K562 (cell line): Measurements from ENCODE around the gene NAGLU. TPM values are rescaled to one million over a fixed set of nuclear protein-coding genes. Genes with fewer than 3 reads are reported as not detected.
A peak's percentile ranks its signal among the peaks of the same experiment; 100 is the strongest.

Source experiments
- ARID3B ChIP-seq: fragments of 250-450 bp; sonication (Bioruptor Pico); IDR thresholded peaks from 2 replicates; pipeline ENCODE4 v1.4.0; 2020; ENCODE audit warnings: borderline replicate concordance
- CXXC5 ChIP-seq: fragments of 250-450 bp; sonication (Bioruptor Pico); IDR thresholded peaks from 2 replicates; pipeline ENCODE4 v1.8.0; 2022; ENCODE audit warnings: inconsistent platforms, mild to moderate bottlenecking, moderate library complexity
- ETV5 ChIP-seq: sonication (generic); formaldehyde crosslinking; IDR thresholded peaks from 2 replicates; pipeline ENCODE4 v1.4.0; 2020; ENCODE audit warnings: low read depth, mild to moderate bottlenecking, missing genetic modification reagents
- HCFC1 ChIP-seq: IDR thresholded peaks from 2 replicates; pipeline ENCODE4 v1.6.1; 2012; ENCODE audit warnings: low read depth, low read length, improper control_type of control experiment
- HES1 ChIP-seq: fragments of 450-650 bp; IDR thresholded peaks from 2 replicates; pipeline ENCODE4 v1.6.1; 2016; ENCODE audit warnings: low read depth, mild to moderate bottlenecking, moderate library complexity
- HMGXB4 ChIP-seq: sonication (generic); formaldehyde crosslinking; IDR thresholded peaks from 2 replicates; pipeline ENCODE4 v1.8.1; 2023; ENCODE audit warnings: mild to moderate bottlenecking, missing genetic modification reagents
- HNRNPH1 ChIP-seq: fragments of 200-400 bp; formaldehyde crosslinking; optimal IDR thresholded peaks from 2 replicates; pipeline ENCODE3; 2017; ENCODE audit warnings: low read depth, mild to moderate bottlenecking, low read length, moderate library complexity
- KDM5B ChIP-seq: fragments of 200-600 bp; sonication (generic); IDR thresholded peaks from 2 replicates; pipeline ENCODE4 v1.6.1; 2012; ENCODE audit warnings: low read depth, mild to moderate bottlenecking, moderate library complexity, low read length, control low read depth, inconsistent platforms; ENCODE audit not compliant: insufficient replicate concordance
- POLR2A ChIP-seq: fragments of 450-650 bp; conservative IDR thresholded peaks from 2 replicates; pipeline ENCODE4 v1.6.1; 2016
- POLR2AphosphoS5 ChIP-seq: IDR thresholded peaks from 2 replicates; pipeline ENCODE4 v1.6.1; 2011; ENCODE audit warnings: mild to moderate bottlenecking, low read depth, low read length, moderate library complexity; ENCODE audit not compliant: control insufficient read depth, insufficient read depth
- PRDM10 ChIP-seq: fragments of 450-650 bp; IDR thresholded peaks from 2 replicates; pipeline ENCODE4 v1.6.1; 2018; ENCODE audit not compliant: partially characterized antibody
- RBFOX2 ChIP-seq: fragments of 200-400 bp; formaldehyde crosslinking; IDR thresholded peaks from 2 replicates; pipeline ENCODE4 v1.6.1; 2017; ENCODE audit warnings: low read depth, mild to moderate bottlenecking, low read length, moderate library complexity
- RBM14 ChIP-seq: fragments of 200-400 bp; formaldehyde crosslinking; IDR thresholded peaks from 2 replicates; pipeline ENCODE4 v1.6.1; 2018; ENCODE audit warnings: low read depth, mild to moderate bottlenecking, low read length, moderate library complexity, borderline replicate concordance; ENCODE audit not compliant: insufficient read depth
- RNF2 ChIP-seq: sonication (generic); IDR thresholded peaks from 2 replicates; pipeline ENCODE4 v1.6.1; 2016
- SMARCA5 ChIP-seq: fragments of 450-650 bp; IDR thresholded peaks from 2 replicates; pipeline ENCODE4 v1.6.1; 2016
- ZBTB33 ChIP-seq: sonication (generic); formaldehyde crosslinking; IDR thresholded peaks from 2 replicates; pipeline ENCODE4 v1.8.1; 2023; ENCODE audit warnings: mild to moderate bottlenecking, missing genetic modification reagents
- ZNF133 ChIP-seq: fragments of 250-450 bp; sonication (Bioruptor Pico); IDR thresholded peaks from 2 replicates; pipeline ENCODE4 v1.4.0; 2020; ENCODE audit warnings: mild to moderate bottlenecking
- ZSCAN32 ChIP-seq: fragments of 450-650 bp; formaldehyde crosslinking; IDR thresholded peaks from 2 replicates; pipeline ENCODE4 v1.4.0; 2020; ENCODE audit warnings: mild to moderate bottlenecking, moderate library complexity
- polyA plus RNA-seq, 8 experiments: library from polyadenylated mRNA; depleted of rRNA in 4 of 8; stranded (reverse) in 5 of 8; unstranded in 3 of 8; fragments of >200 nt; fragmentation: Nextera tagmentation in 2 of 8; fragmentation: Illumina TruSeq in 1 of 8; extraction: Ambion mirVana in 2 of 8; extraction: Trizol in 1 of 8; gene quantifications; 2 replicates each; pipeline versions ENCODE4 v1.2.1 to v1.2.3, GENCODE V29; 2011 to 2014; ENCODE audit warnings: inconsistent platforms in 1 of 8, missing spikeins in 1 of 8
- total RNA-seq, 7 experiments: library from RNA; depleted of rRNA in 6 of 7; stranded (reverse); fragments of >200 nt in 6 of 7; fragmentation: Illumina TruSeq in 2 of 7; extraction: Trizol in 2 of 7; gene quantifications; 2 replicates each; pipeline versions ENCODE4 v1.2.1 to v1.2.3, GENCODE V29; 2011 to 2021; ENCODE audit warnings: low replicate concordance in 1 of 7

The NAGLU gene
- total and polyA plus RNA-seq, 9 of the 15 experiments (the other 6 are each of a cell fraction or from before 2014, with no cell fraction given) = 0.04 to 21.5 (median 8.5) TPM

- TF ChIP-seq ETV5 (CRISPR knock-in tag) (peak; percentile 75; the same call in 1 of the 2 replicates), ZNF133 (CRISPR knock-in tag) (no peak), POLR2AphosphoS5 (peak; percentile 73; the same call in 1 of the 2 replicates), POLR2A (peak; percentile 53; the same call in 1 of the 2 replicates), PRDM10 (peak; percentile 74), ZSCAN32 (no peak), SMARCA5 (0 out of 2 replicates have a peak, but pooled peaks have one; percentile 12), HCFC1 (peak; percentile 43), ARID3B (CRISPR knock-in tag) (no peak), RBFOX2 (peak; percentile 90), RNF2 (0 out of 2 replicates have a peak, but pooled peaks have one; percentile 49), ZBTB33 (no peak; the same call in 1 of the 2 replicates), RBM14 (0 out of 2 replicates have a peak, but pooled peaks have one; percentile 22), KDM5B (peak; percentile 20), CXXC5 (CRISPR knock-in tag) (peak; percentile 74), HNRNPH1 (no peak), HMGXB4 (CRISPR knock-in tag) (peak; percentile 29; the same call in 1 of the 2 replicates), HES1 (no peak)
Observed at GRCh38 chr17:42566883-42567573, 31.0 kb downstream of the NAGLU start, which contains the start of gene MLX (continued).
